Gastroesophageal sphincter (tissue), 3 donors: ENCODE data around the gene PYCARD.

Experiments
- EP300 ChIP-seq: sonication (generic); formaldehyde crosslinking; IDR thresholded peaks from one replicate; pipeline ENCODE4 v1.6.1; 2017; ENCODE audit warnings: antibody characterized with exemption, mild to moderate bottlenecking
- POLR2A ChIP-seq, 2 donors: fragments of 450-650 bp; IDR thresholded peaks; one replicate each; pipeline ENCODE4 v1.6.1; 2017; ENCODE audit warnings: antibody characterized with exemption in 2 of 2, mild to moderate bottlenecking in 2 of 2, moderate library complexity in 1 of 2
- POLR2AphosphoS5 ChIP-seq: sonication (generic); formaldehyde crosslinking; IDR thresholded peaks from one replicate; pipeline ENCODE4 v1.6.1; 2017; ENCODE audit warnings: antibody characterized with exemption
- TF ChIP-seq, protein P1 (sequence below), 4 experiments: fragments of 200-600 bp in 2 of 4; fragments of 450-650 bp in 2 of 4; sonication (generic) in 1 of 4; IDR thresholded peaks; one replicate each; pipeline ENCODE4 v1.5.1; 2017 to 2019; ENCODE audit warnings: antibody characterized with exemption in 4 of 4, mild to moderate bottlenecking in 2 of 4, moderate library complexity in 2 of 4

DNA sequence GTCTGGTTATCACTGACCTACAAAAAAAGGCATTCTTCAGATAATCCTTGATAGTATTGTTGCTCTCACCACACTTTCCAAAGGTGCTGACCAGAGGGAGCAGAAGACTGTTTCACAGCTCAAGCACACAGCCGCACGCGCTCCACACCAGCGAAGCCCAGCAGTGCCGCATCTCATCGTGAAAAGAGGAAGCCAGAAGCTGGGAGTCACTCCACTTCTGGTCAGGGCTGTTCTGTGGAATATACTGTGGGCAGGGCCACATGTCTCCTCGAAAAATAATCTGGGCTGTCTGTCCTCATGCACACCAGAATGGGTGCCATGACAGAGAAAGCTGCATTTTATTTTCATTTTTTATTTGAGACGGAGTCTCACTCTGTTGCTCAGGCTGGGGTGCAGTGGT lies 45.4 kb downstream of the PYCARD start:
- TF ChIP-seq, protein P1, sequence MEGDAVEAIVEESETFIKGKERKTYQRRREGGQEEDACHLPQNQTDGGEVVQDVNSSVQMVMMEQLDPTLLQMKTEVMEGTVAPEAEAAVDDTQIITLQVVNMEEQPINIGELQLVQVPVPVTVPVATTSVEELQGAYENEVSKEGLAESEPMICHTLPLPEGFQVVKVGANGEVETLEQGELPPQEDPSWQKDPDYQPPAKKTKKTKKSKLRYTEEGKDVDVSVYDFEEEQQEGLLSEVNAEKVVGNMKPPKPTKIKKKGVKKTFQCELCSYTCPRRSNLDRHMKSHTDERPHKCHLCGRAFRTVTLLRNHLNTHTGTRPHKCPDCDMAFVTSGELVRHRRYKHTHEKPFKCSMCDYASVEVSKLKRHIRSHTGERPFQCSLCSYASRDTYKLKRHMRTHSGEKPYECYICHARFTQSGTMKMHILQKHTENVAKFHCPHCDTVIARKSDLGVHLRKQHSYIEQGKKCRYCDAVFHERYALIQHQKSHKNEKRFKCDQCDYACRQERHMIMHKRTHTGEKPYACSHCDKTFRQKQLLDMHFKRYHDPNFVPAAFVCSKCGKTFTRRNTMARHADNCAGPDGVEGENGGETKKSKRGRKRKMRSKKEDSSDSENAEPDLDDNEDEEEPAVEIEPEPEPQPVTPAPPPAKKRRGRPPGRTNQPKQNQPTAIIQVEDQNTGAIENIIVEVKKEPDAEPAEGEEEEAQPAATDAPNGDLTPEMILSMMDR (IDR thresholded peaks at IDR 0.05), result no peak
- TF ChIP-seq POLR2A (IDR thresholded peaks at IDR 0.05), result no peak
- TF ChIP-seq POLR2AphosphoS5, result no peak
- TF ChIP-seq EP300, result no peak
